ENCODE data around the gene PLD4.

DNA sequence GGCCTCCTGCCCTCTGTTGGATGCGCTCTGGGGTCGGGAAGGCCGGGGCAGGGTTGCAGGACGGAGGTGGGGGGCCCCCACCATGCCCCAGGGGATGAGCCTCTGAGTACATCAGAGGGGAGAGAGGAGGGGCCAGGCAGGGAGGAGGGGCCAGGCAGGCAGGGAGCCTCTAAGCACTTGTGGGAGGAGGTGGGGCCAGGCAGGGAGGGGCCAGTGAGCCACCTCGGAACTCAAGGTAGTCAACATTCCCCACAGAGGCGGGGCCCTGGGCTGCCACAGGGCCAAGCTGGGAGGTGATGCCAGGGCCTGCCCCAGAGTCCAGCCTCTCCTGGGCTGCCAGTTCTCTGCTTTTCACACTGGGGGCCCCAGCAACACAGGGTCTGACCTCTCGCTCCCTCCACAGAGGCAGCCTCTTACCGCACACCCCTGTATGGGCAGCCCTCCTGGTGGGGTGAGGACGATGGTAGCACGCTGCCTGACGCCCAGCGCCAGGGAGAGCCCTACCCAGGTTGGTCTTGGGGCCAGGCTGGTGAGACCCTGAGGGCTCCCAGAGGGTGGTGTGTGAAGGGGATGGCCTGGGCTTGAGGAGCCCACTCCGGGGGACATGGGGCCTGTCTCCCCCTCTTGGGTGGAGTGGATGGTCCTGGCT is 42.2 kb upstream of the PLD4 start:
- TF ChIP-seq ARNT (IDR thresholded peaks at IDR 0.05) = no peak
- no peak for TF ChIP-seq ELF4 (IDR thresholded peaks at IDR 0.05)
- no peak for TF ChIP-seq SUZ12 (IDR thresholded peaks at IDR 0.05)
- TF ChIP-seq, protein P1, sequence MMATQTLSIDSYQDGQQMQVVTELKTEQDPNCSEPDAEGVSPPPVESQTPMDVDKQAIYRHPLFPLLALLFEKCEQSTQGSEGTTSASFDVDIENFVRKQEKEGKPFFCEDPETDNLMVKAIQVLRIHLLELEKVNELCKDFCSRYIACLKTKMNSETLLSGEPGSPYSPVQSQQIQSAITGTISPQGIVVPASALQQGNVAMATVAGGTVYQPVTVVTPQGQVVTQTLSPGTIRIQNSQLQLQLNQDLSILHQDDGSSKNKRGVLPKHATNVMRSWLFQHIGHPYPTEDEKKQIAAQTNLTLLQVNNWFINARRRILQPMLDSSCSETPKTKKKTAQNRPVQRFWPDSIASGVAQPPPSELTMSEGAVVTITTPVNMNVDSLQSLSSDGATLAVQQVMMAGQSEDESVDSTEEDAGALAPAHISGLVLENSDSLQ (IDR thresholded peaks at IDR 0.05) = no peak
- no peak for TF ChIP-seq NFRKB (IDR thresholded peaks at IDR 0.05)
- no peak for TF ChIP-seq FOXM1 (IDR thresholded peaks at IDR 0.05; ENCODE audit: borderline replicate concordance)
- no peak for TF ChIP-seq SP1 (IDR thresholded peaks at IDR 0.05)
- TF ChIP-seq CTBP1 (IDR thresholded peaks at IDR 0.05; ENCODE audit: borderline replicate concordance) = no peak
